HG02884 (cell line): ENCODE results near the gene ACACB.
"Not testable (repeated sequence)": the region's sequence is repeated elsewhere in the genome, so short reads cannot be mapped to it uniquely, and the experiment has no call there.

Experiments used
- ATAC-seq: cut with Tn5 transposase; IDR thresholded peaks from one replicate; pipeline ENCODE4 v1.9.1; 2021; ENCODE audit warnings: mild to moderate bottlenecking, moderate library complexity; ENCODE audit not compliant: unreplicated experiment

The ACACB gene

DNA sequence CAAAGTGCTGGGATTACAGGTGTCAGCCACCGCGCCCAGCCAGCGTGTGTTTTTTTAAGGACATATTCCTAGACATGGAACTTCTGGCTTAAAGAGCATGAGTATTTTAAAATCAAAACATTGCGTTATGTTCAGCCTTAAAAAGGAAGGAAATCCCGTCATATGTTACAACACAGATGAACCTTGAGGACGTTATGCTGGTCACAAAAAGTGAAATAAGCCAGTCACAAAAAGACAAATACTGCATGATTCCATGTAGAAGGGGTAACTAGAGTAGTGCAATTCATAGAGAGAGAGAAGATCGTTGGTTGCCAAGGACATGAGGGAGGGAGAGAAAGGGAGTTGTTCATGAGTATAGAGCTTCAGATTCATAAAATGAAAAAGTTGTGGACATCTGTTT is 53.9 kb downstream of the ACACB start:
- no peak for ATAC-seq

- ATAC-seq = not testable (repeated sequence)
Observed at GRCh38 chr12:109172787-109173186, 56.4 kb downstream of the ACACB start.

DNA sequence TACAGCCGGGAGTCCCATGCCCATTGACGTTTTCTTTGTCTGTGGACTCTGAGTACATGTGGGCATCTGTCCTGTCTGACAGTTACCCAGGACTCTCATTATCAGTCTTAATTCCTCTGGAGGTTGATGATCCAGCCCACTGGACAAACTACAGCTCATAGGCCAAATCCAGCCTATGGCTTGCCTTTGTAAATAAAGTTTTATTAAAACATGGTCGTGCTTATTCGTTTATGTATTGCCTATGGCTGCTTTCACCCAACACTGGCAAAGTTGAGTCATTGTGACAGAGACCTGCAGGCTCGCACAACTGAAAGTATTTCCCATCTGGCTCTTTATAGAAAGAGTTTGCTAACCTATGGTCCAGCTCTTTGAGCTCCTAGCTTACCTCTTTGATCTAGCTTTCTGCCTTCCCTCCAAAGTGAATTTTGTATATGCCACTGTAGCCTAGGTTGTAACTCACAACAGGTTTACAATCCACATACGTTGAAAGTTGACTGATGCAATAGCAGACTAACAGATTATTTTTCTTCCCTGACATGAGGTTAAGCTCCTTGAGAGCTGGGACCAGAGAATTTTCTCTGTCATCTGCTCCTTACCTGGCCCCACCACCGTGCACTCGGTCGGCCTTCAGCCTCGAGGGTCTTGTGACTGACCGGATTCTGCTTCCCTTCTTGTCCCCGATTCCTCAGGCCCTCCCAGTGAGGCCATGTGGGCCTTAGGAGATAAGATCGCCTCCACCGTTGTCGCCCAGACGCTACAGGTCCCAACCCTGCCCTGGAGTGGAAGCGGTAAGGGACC is 57.3 kb downstream of the ACACB start:
- ATAC-seq = no peak

- ATAC-seq = no peak
Observed at GRCh38 chr12:109174468-109174867, 58.1 kb downstream of the ACACB start.

DNA sequence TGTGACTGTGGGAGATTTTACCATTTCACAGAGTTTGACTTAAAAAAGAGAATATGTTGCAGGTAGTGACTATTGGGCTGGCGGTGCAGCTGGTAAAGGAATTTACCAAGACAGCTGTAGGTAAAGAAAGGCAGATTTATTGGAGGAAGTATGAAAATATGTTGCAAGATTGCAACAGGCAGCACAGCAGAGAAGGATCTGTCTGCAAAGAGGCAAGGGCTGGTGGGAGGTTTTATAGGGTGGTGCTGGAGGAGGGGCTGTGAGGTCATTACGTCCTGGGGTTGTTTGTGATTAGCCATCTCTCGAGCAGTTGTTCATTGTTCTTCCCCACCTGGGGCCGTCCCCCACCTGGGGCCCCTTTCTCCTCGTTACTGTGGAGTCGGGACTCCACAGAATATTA is 62.1 kb downstream of the ACACB start:
- no peak for ATAC-seq

GRCh38 chr12:109179927-109180326 is 63.5 kb downstream of the ACACB start:
- ATAC-seq = no peak

- no peak for ATAC-seq
Observed at GRCh38 chr12:109182041-109182839, 65.9 kb downstream of the ACACB start.

DNA sequence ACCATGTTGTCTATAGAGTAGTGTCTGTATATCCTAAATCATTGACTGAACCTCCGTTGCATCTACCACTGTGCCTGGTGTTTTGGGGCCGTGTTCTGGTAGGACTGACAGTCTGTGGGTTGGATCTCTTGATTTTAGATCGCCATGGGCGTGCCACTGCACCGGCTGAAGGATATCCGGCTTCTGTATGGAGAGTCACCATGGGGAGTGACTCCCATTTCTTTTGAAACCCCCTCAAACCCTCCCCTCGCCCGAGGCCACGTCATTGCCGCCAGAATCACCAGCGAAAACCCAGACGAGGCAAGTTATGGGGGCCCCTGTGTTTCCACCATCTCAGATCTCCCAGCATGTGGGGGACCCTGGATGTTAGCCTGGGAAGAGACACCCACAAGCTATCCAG is 69.1 kb downstream of the ACACB start:
- no peak for ATAC-seq

- ATAC-seq = no peak
Observed at GRCh38 chr12:109186993-109187653, 70.7 kb downstream of the ACACB start.

DNA sequence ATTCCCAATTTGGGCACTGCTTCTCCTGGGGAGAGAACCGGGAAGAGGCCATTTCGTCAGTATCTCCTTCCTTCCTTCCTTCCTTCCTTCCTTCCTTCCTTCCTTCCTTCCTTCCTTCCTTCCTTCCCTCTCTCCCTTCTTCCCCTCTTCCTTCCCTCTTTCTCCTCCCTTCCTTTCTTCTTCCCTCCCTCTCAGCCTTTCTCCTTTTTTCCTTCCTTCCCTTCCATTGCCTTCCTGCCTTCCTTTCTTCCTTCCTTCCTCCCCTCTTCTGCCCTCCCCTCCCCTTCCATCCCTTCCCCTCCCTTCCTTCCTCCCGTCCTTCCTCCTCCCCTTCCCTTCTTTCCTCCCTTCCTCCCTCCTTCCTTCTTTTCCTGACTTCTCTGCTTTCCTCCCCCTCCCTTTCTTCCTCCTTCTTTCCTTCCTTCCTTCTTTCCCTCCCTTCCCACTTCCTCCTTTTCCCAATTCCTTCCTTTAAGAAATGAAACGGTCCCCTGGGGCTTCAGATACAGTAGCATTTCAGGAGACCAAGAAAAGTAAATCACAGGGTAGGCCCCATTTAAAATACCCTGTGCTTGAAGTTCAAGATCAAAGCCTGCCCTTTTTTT is 71.8 kb downstream of the ACACB start:
- no peak for ATAC-seq

DNA sequence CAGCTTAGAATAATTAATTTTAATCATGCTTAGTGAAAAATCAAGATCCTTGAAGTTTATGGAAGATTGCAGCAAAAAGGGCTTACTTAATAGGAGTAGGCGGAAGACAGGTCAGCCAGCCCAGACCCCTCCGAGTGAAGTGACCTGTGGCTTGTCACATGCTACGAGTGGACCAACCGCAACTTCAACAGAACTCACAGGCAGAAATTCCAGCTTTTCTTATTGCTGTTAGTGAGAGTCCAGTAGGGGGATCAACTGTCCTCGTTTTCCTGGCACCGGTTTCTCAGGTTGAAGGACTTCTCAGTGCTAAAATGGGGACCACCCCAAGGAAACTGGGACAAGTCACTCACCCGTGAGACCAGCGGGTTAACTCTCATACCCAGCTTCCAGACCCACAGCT is 72.9 kb downstream of the ACACB start:
- no peak for ATAC-seq

DNA sequence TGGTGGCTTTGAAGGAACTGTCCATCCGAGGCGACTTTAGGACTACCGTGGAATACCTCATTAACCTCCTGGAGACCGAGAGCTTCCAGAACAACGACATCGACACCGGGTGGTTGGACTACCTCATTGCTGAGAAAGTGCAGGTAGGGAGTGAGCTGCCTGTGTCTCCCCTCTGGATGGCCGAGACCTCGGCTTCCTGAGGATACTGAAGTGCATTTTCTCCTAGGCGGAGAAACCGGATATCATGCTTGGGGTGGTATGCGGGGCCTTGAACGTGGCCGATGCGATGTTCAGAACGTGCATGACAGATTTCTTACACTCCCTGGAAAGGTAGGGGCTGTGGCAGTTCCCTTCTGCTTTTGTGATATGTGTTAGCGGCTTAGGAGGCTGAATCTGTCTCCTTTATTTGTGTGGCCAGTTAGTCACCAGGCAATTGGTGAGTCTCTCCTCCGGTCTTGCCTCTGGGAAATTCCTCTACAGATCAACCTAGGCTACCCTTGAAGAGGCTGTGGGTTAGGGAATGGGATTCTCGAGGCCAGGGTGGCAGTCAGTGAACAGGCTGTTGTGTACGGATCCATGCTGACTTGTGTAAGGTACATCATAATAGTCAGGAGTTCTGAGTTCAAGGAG is 75.3 kb downstream of the ACACB start:
- no peak for ATAC-seq

- ATAC-seq = no peak
Observed at GRCh38 chr12:109192358-109192757, 76.0 kb downstream of the ACACB start.

- ATAC-seq = no peak
Observed at GRCh38 chr12:109193896-109194295, 77.5 kb downstream of the ACACB start.

DNA sequence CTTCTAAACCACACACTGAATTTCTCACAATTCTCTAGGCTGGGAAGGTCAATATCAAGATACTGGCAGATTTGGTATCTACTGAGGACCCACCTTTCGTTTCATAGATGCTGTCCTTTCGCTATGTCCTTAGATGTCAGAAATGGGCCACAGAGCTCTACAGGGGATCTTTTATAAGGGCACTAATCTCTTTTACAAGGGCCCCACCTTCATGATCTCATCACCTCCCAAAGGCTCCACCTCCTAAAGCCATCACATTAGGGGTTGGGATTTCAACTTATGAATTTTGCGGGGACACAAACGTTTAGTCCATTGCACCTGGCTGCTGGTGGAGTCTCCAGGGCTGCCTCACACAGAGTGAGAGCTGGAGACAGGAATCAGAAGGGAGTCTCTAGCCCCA is 79.9 kb downstream of the ACACB start:
- ATAC-seq = no peak

DNA sequence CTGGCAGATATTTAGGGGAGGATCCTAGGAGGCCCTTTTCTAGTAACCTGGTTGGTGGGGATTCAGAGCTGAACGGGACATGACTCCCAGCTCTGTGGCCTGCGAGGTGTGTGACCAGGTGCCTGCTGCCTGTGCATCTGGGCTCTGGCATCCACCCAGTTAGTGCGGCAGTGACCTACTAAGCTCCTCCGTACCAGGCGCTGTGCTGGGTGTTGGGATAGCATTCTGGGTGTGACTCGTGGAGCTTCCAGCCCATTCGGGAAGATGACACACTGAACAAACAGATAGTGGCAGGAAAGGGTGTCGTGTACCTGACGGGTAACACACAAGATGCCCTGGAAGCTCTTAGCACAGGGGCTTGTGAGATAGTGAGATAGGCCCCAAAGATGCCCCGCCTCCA is 80.9 kb downstream of the ACACB start:
- ATAC-seq = no peak

GRCh38 chr12:109199324-109199723 is 82.9 kb downstream of the ACACB start:
- no peak for ATAC-seq

DNA sequence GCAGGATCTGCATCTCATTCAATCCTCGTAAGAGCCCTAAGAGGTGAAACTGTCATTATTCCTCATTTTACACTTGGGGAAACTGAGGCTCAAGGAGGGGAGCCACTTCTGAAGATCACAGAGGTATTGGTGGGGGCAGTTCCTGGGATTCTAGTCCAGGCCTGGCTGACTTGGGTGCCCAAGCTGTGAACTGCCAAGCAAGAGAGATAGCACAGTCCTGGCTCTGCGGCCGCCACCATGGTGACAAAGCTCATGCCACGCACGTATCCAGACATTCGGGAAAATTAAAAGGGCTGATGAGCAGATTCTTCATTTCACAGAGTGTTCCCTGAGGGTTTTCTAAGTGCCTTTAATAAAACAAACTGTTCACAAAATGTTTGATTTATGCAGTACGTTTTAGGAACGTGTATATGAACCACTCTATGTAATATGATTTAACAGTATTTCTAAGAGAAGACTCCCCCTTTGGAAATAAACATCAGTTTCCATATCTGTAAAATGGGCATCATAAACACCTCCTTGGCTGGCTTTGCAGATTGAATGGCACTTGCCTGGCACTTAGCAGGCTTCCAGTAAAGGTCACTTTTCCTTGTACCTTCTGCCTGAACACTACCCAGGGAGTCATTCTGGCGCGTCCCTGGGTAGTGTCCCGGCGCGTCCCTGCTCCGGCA is 84.6 kb downstream of the ACACB start:
- no peak for ATAC-seq

DNA sequence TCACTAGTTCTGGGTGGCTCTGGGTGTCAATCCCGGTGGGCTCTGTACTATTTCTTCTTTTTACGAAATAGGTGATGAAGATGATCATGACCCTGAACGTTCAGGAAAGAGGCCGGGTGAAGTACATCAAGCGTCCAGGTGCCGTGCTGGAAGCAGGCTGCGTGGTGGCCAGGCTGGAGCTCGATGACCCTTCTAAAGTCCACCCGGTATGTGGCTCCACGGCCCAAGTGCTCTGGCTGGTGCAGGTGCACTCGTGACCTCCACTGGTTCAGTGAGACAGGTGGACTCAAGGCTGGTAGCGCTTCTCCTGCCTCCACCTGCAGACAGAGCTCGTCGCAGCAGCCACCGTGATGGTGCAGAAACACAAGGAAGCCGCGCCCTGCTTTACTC is 85.1 kb downstream of the ACACB start:
- no peak for ATAC-seq

DNA sequence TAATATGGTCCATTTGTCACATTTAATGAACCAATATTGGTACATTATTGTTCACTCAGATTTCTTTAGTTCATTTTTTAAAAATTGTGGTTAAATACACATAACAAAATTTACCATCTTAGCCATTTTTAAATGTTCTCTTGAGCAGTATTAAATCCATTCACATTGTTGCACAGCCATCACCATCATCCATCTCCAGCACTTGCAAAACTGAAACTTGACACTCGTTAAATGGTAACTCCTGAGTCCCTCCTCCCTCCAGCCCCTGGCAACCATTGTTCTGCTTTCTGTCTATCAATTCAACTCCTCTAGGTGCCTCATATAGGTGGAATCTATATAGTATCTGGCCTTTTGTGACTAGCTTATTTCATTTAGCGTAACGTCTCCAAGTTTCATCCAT is 86.4 kb downstream of the ACACB start:
- no peak for ATAC-seq
